HG02588 (cell line): Measurements from ENCODE around the gene POC1A.
"Not testable (repeated sequence)": the region's sequence is repeated elsewhere in the genome, so short reads cannot be mapped to it uniquely, and the experiment has no call there.

Experiments
- ATAC-seq: cut with Tn5 transposase; IDR thresholded peaks from one replicate; pipeline ENCODE4 v1.9.1; 2021; ENCODE audit warnings: mild to moderate bottlenecking, moderate library complexity; ENCODE audit not compliant: unreplicated experiment

Gene POC1A

DNA sequence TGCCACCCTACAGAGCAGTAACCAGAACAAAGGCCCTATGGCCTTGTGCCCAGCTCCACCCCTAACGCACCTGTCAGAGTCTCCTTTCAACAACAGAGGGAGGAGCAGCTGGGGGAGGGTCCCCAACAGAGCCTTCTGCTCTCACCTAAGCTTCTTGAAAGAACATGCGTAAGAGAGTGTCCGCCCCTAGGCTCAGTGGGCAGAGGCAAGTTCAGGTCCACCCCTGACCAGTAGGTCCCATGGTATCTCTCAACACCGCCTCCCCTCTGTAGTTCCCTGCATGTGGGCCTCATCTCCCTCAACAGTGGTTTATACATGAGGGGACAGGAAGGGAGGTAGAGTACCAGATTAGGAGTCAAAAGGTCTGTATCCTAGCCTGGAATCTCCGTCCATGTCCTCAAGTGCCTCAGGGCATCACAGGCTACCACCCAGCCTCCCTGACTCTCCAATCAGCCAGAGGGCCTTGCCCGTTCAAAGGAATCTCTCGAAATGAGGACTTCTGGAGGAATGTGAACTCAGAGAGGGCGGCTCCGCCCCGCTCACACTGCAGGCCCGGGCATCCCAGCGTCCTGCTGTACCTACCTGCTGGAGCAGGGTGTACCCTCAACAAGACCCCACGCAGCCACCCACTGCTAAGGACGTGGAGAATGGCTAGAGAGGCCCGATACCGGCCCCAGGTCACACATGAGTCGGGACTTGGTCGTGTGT, 680 bp downstream of the POC1A start:
- no peak for ATAC-seq

DNA sequence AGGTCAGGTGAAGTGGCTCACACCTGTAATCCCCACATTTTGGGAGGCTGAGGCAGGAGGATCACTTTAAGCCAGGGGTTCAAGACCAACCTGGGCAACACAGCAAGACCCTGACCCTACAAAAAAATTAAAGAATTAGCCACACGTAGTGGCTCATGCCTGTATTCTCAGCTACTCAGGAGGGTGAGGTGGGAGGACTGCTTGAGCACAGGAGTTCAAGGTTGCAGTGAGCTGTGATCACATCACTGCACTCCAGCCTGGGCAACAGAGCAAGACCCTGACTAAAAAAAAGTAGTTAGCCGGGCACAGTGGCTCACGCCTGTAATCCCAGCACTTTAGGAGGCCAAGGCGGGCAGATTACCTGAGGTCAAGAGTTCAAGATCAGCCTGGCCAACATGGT, 2.2 kb downstream of the POC1A start:
- not testable (repeated sequence) for ATAC-seq

DNA sequence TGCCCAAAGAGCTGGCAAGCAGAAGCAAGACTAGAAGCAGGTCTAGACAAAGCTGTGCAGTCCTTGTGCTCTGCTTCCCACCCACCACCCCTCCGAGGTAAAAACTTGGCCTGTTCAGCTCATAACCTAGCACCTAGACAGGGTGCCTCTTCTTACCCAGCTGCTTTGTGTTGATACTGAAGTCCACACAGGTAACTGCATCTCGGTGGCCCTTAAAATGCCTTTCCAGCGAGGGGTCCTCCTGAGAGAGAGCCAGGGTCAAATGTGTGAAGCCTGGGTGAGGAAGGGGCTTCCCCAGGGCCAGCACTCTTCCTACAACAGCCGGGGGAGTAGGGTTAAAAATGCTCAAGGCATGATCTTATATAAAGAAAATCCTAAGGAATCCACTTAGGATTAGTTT, 3.4 kb downstream of the POC1A start:
- no peak for ATAC-seq

DNA sequence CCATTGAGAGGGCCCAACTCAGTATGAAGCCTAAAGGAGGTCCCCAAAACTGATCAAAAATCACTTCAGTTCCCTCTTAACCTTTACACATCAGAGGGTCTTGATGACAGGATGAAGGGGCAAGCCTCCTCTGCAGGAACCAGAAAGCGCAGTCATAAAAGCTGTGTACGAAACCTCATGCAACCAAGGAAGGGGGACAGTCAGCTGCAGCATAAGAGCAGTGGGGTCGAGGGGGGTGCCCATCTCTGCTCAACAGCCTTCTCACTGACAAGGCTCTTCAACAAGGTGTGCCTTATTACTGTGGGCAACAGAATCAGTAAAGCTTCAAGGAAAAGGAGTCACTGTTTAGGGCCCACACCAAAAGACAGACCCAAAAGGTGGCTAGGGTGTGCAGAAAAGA, 3.9 kb downstream of the POC1A start:
- ATAC-seq, result no peak

DNA sequence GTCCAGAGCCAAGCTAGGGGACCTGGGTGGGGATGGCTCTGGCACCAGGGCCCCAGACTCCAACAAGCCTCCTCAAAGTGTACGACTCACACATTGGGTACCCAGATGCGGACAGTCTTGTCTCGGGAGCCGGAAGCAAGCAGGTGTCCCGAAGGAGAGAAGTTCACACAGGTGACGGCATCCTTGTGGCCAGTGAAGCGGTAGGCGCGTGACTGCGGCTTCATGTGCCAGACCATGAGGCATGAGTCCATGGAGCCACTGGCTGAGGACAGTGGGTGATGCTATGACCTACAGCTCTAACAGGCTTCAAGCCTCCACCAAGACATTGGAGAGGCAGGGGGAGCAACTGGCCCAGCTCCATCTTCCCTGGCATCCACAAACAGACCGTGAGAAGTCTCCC, 4.5 kb downstream of the POC1A start:
- no peak for ATAC-seq

DNA sequence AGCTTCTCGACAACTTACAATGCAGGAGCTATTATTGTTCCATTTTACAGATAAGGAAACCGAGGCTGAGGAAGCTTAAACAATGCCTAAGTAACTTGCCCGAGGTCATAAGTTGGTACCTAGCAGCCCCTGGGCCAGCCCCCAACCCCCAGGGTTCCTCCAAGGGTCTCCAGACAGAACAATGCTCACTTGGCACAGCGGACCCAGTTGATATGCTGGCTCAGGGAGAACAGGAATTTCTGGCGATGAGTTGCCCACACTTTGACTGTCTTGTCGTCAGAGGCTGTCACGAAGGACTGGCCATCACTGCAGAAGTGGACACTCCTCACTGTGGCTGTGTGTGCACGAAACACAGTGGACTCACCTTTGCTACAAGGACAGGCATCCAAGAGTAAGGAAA, 5.2 kb downstream of the POC1A start:
- ATAC-seq, result no peak

DNA sequence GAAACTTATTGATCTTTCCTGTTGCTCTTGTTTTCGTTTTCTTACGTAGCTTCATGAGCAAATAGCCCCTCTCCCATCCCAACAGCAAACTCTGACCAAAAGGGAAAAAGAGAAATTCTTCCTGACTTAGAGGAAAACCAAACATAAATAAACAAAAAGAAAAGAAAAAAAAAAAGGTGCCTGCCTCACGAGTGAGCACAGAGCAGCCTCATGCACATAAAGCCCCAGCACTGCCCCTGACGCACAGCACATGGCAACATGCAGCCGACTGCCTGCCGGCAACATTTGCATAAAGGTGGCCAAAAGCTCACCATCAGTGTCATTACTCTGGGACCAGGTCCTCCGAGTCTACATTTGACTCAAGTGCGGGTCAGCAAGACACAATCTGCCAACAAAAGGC, 6.4 kb downstream of the POC1A start:
- ATAC-seq, result no peak

DNA sequence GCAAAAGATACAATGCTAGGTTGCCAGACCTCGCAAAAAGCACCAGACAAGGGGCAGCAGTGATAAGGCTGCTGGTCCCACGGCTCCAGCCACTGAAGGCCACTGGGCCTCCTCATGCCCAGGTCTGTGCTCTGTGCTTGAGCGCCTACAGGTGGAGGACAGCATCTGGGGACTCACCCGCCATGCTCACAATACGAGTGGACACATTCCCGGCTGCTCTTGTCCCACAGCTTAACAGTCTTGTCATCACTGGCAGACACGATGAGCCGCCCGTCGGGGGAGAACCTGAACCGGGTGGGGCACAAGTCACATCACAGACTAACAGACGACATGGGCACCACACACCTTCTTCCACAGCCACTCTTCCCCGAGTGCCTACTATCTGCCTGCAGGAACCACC, 7.4 kb downstream of the POC1A start:
- ATAC-seq, result no peak

DNA sequence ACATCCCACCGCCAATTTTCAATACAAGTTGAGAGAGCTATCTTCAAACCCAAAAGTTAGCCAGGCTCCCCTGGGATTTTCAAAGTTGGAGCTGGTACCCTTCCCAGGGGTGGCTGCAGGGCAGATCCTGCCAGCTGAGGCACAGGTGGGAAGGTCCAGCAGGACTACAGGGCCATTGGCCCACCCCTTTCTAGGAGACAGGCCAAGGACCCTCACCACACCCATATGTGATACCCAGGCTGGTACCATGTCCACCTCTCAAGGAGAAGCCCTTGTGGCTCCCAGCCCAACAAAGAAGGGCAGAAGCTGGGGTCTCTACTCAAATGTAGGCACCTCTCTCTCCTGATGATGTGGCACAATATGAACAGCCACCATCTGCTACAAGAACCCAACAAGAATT, 8.0 kb downstream of the POC1A start:
- no peak for ATAC-seq

DNA sequence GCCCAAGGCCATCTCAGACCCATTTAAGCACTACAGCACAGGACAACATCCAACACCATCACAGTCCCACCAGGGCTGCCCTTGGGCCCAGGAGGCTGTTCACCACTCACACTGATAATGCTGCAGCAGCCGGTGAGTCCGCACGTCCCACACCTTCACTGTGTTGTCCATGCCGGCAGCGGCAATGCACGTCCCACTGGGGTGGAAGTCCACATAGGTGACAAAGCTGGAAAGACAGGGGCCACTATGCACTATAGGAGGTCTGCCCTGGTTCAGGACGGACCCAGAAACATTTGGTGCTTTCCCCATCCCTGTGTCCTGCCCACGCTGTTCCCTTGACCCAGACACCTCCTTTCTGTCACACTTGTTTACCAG, 8.5 kb downstream of the POC1A start:
- ATAC-seq, result no peak

DNA sequence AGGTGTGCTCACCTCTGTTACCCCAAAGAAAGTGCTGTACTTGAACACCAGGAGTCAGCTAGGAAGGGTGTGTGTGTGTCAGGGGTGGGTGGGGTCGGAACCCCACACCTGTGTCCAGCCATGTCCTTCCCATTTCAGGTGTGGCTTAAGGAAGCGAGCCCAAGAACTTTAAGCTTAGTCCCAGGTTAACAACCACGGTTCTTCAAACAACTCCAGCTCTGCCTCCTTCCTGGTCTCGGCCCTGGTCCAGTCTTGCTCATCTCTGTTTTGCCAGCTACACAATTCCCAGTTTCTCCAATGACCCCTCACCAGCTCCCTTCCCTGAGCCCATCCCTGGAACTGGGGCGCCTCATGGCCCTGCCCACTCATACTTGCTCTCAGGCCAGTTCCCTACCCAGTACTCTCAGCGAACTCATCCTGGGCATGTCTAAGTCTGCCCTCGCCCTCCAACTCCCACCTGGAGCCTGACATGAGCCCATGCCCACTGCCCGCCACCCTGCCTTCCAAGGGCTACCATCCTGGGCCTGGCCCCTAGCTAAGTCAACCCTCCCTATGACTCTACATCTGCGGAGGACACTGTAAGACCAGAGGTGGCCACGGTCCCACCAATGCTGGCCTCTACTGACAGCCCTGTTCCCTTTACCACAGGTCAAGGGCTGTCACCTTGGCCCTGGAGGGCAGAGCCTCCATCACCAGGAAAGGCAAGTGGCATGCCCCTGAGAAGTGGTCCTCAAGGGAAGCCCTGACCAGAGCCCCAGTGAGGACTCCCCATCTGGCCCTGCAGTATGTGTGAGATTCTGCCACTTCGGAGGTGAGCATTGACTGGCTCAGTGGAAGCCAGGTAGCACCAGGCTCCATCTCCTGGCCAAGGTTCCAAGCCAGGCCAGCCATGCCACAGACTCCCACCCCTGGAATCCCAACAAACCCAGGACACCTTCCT, 9.2 kb downstream of the POC1A start:
- ATAC-seq, result no peak

DNA sequence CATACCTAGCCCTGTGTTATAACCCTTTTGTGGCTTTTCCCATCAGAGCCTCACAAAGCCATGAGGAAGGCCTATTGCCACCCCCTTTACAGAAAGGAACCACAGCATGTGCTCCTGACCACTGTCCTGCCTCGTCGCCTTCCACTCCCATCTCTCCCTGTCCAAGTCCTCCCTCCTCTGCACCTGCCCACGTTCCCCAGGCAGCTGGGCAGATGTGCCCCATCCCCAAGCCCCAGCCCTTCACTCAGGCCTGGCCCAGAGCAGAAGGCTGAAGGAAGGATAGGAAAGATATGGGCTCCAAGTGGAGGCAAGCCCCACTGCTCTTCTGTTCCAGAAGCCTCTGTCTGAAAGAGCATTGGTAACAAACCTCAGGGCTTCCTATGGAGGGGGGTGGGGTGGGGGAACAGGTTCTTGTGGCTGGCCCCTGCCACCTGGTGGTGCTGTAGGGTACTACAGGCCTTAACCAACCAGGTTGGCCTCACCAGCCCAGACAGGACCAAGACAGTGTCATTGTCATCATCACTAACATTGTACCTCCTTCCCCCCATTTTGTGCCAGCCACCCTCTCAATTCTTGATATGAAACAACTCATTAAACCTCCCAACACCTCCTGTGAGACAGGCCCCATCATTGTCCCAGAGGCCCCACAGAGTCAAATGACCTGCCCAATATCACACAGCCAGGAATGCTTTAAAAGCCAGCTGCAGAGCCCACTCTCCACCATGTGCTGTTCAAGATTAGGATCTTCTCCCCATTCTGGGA, 10.0 kb downstream of the POC1A start:
- ATAC-seq, result no peak

DNA sequence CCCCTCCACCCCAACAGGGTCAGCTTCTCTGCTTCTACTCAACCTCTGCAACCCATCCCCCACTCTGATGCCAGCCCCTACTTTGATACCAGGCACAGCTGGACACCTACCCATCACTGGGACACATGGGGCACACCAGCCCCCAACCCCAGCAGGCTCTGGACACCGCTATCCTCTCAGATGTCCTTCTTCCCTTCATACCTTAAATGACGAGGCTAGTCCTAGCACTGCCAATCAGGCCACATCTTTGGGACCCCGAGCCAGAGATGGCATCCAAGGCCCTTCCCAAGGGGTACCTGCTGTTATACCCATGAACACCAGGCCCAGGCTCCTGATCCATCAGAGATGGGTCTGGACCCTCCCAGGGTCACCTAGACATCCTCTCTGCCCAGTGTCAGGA, 10.6 kb downstream of the POC1A start:
- ATAC-seq, result no peak

DNA sequence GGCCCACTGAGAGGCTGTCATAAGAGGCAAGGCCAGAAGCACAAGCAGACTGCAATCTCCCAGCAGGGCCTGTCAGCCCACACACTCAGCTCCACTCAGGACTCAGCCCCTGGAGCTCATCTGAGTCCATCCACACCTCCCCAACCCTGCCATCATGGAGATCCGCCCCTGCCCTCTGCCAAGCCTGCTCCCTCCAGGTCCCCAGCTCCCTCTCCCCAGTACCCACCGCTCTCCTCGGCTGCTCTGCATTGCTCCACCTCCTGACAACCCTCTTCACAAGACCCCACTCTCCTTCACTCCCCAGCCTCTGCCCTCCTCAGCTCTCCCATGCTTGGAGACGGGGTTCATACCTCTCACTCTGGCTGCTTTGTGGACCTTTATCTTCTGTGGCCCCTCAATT, 11.1 kb downstream of the POC1A start:
- ATAC-seq, result no peak

DNA sequence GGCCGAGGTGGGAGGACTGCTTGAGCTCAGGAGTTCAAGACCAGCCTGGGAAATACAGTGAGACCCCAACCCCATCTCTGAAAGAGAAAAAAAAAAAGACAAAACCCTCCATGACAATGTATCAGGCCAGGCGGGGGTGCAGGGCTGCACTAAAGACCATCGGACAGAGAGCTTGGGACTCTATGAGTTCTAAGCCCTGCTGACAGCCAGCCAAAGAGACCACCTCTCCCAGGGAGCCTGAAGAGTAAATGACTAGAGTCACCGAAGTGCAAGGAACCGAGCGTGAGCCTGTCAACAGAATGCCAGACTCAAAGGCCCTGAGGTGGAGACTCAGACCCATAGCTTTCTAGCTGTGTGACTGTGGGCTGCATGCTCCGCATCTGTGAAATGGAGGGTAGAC, 12.5 kb downstream of the POC1A start:
- no peak for ATAC-seq

DNA sequence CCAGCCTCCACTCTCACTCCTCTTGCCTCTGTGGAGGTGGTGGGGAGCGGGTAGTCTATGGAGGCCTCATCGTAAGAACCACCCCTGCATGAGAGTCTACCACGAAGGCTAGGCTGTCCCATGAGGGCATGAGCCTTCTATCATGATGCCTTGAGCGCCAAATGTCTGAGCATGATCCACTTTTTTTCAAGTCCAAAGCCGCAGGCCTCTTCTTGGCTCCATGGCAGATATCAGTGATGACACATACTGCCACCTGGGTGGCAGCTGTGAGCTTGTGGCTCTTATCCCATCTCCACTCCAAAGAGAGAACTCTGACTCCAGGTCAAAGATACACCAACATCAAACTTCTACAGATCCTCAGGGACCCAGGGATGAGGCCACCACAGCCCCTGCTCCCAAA, 13.5 kb downstream of the POC1A start:
- no peak for ATAC-seq

DNA sequence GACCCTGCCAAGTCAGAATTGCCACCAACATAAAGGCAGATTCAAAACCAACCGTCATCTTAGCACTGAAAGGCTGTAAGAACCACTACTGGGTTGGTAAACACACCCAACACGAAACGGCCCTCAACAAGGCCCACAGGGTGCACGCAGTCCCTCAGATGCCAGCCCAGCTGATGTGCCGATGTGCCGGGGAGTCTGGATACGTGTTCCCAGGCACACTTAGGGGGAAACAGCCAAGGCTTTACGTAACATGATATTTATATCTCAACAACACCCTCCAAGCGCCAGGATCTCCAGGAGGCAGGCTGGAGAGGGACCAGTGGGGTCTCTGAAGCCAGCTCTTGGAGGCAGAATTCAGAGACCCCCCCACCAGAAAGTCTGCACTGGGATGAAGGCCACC, 14.2 kb downstream of the POC1A start:
- ATAC-seq, result no peak

DNA sequence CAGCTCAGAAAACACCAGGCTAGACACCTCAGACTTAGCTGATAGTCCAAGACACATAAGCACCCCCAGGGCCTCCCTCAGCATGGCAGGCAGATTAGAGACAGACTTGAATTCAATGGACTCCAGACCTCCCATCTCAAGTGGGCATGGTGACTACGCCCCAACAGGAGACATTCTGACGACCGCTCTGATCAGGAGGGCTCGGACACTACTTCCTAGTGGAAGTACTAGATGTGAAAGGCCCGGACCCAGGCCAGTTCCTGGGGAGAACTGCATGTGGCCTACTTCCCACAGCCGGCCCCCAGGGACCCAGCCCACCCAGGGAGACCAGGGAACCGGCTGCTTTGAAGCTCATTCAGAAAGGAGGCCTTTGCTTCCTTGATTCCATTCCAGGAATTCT, 16.9 kb downstream of the POC1A start:
- no peak for ATAC-seq

DNA sequence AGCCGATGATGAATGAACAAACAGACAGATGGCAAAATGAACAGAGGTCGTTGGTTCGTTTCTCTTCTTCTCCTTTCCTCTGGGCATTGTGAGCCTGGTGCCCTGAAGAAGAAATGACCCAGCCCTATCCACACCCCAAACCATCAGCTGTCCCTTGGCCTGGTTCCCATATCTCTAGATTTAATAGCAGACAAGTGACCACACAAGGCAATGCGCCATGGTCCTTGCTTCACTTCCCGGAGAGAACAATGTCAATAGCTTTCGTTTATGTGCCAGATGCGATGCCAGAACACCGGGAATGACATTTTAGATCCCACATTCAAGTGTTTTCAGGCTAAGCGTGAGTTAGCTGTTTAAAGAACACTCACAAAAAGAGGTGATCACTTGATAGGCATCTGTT, 17.7 kb downstream of the POC1A start:
- no peak for ATAC-seq

DNA sequence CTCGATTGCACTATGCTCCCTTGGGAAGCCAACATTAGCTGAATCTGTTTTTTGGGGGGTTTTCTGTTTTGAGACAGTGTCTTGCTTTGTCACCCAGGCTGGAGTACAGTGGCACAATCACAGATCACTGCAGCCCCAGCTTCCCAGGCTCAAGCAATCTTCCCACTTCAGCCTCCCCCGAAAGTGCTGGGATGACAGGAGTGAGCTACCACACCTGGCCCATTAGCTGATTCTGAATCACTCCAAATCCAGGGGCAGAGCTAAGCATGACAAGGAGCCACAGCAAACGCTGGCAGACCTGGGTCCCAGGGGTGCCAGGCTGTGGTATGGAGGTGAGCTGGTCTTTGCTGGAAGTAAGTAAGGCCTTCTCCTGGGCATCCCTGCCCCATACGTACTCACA, 18.9 kb downstream of the POC1A start:
- ATAC-seq, result no peak

DNA sequence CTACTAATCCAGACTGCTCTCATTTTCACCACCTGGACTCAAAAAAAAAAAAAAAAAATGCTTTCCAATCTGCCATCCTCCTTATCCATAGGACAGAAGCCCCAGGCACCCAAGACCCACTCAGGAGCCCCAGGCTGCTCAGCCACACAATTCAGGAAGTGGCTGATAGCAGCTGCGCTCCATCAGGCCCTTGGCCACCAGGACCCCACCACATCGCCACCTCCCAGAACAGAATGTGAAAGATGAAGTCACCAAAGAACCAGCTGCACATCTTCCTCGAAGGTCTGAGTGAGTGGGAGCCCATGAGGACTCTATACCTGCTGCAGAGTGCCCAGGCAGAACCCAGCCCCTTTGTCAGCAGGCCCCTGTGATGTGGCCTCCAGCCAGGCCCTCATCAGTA, 19.5 kb downstream of the POC1A start:
- no peak for ATAC-seq

DNA sequence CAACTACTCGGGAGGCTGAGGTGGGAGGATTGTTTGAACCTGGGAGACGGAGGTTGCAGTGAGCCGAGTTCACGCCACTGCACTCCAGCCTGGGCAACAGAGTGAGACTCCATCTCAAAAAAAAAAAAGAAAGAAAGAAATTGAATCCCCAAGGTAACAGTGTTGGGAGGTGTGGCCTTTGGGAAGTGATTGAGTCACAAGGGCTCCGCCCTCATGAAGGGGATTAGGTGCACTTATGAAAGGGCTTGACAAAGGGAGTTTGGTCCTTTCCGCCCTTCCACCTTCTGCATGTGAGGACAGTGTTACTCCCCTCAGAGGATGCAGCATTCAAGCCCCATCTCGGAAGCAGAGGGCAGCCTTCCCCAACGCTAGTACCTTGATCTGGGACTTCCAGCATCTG, 21.3 kb downstream of the POC1A start:
- no peak for ATAC-seq
